NCI-H2227 (cell line): Measurements from ENCODE around the gene RPSA.
"Not testable (repeated sequence)": the region's sequence is repeated elsewhere in the genome, so short reads cannot be mapped to it uniquely, and the experiment has no call there.

Experiments used
- DNase-seq: peaks from one replicate; lab custom pipeline; 2025; ENCODE audit not compliant: unreplicated experiment; lab: John Stamatoyannopoulos, UW

The RPSA gene

GRCh38 chr3:39419742-39420315 lies 13.3 kb downstream of the RPSA start:
- no peak for DNase-seq

GRCh38 chr3:39420543-39420942 lies 14.0 kb downstream of the RPSA start:
- no peak for DNase-seq

- no peak for DNase-seq
Measured at GRCh38 chr3:39423436-39423970, 17.0 kb downstream of the RPSA start.

- DNase-seq, result no peak
Measured at GRCh38 chr3:39426312-39426711, 19.8 kb downstream of the RPSA start.

GRCh38 chr3:39427506-39427905 lies 21.0 kb downstream of the RPSA start:
- no peak for DNase-seq

- DNase-seq, result no peak
Measured at GRCh38 chr3:39428745-39429201, 22.3 kb downstream of the RPSA start.

- no peak for DNase-seq
Measured at GRCh38 chr3:39429466-39429865, 22.9 kb downstream of the RPSA start.

- DNase-seq, result no peak
Measured at GRCh38 chr3:39432342-39432741, 25.8 kb downstream of the RPSA start.

GRCh38 chr3:39433642-39434041 lies 27.1 kb downstream of the RPSA start:
- DNase-seq, result no peak

- DNase-seq, result no peak
Measured at GRCh38 chr3:39434574-39434973, 28.1 kb downstream of the RPSA start.

- DNase-seq, result no peak
Measured at GRCh38 chr3:39435006-39435748, 28.7 kb downstream of the RPSA start.

GRCh38 chr3:39438880-39439279 lies 32.4 kb downstream of the RPSA start:
- DNase-seq, result no peak

- DNase-seq, result no peak
Measured at GRCh38 chr3:39440316-39440715, 33.8 kb downstream of the RPSA start.

- no peak for DNase-seq
Measured at GRCh38 chr3:39443530-39443929, 37.0 kb downstream of the RPSA start.

GRCh38 chr3:39445927-39446326 lies 39.4 kb downstream of the RPSA start:
- DNase-seq, result no peak

- no peak for DNase-seq
Measured at GRCh38 chr3:39446444-39446843, 39.9 kb downstream of the RPSA start.

GRCh38 chr3:39447637-39448483 lies 41.3 kb downstream of the RPSA start:
- DNase-seq, result peak; percentile 81

- DNase-seq, result no peak
Measured at GRCh38 chr3:39448506-39449233, 42.1 kb downstream of the RPSA start.

- no peak for DNase-seq
Measured at GRCh38 chr3:39449796-39450195, 43.3 kb downstream of the RPSA start.

GRCh38 chr3:39453134-39453533 lies 46.6 kb downstream of the RPSA start:
- no peak for DNase-seq

- not testable (repeated sequence) for DNase-seq
Measured at GRCh38 chr3:39453872-39454271, 47.4 kb downstream of the RPSA start.
